ENCODE data around the gene TBX5.

- TF ChIP-seq CTCF (IDR thresholded peaks at IDR 0.05) = no peak
- TF ChIP-seq POLR2A (IDR thresholded peaks at IDR 0.05) = no peak
Measured at GRCh38 chr12:114439817-114440216, 33.9 kb upstream of the TBX5 start.
